NB4 (cell line): Measurements from ENCODE around the gene PMEPA1.
A peak's percentile ranks its signal among the peaks of the same experiment; 100 is the strongest.

ENCODE experiments used
- DNase-seq: peaks from one replicate; pipeline ENCODE4 v3.0.0; 2010; ENCODE audit warnings: low read depth
- H3K4me3 ChIP-seq: one replicate; pipeline ENCODE4 v1.5.1; 2011; ENCODE audit warnings: mild to moderate bottlenecking, low read depth, low read length, moderate library complexity
- MYC ChIP-seq: IDR thresholded peaks from 2 replicates; pipeline ENCODE4 v1.6.1; 2011; ENCODE audit warnings: low read depth, low read length
- POLR2A ChIP-seq: IDR thresholded peaks from 2 replicates; pipeline ENCODE4 v1.6.1; 2011; ENCODE audit warnings: mild to moderate bottlenecking; ENCODE audit not compliant: insufficient read length; ENCODE audit errors: extremely low read depth
- TF ChIP-seq, protein P1 (sequence below): IDR thresholded peaks from one replicate; pipeline ENCODE4 v1.5.1; 2012; ENCODE audit warnings: low read depth, low read length
- TF ChIP-seq, protein P2 (sequence below): IDR thresholded peaks from 2 replicates; pipeline ENCODE4 v1.6.1; 2011; ENCODE audit warnings: low read depth, low read length

Gene PMEPA1

DNA sequence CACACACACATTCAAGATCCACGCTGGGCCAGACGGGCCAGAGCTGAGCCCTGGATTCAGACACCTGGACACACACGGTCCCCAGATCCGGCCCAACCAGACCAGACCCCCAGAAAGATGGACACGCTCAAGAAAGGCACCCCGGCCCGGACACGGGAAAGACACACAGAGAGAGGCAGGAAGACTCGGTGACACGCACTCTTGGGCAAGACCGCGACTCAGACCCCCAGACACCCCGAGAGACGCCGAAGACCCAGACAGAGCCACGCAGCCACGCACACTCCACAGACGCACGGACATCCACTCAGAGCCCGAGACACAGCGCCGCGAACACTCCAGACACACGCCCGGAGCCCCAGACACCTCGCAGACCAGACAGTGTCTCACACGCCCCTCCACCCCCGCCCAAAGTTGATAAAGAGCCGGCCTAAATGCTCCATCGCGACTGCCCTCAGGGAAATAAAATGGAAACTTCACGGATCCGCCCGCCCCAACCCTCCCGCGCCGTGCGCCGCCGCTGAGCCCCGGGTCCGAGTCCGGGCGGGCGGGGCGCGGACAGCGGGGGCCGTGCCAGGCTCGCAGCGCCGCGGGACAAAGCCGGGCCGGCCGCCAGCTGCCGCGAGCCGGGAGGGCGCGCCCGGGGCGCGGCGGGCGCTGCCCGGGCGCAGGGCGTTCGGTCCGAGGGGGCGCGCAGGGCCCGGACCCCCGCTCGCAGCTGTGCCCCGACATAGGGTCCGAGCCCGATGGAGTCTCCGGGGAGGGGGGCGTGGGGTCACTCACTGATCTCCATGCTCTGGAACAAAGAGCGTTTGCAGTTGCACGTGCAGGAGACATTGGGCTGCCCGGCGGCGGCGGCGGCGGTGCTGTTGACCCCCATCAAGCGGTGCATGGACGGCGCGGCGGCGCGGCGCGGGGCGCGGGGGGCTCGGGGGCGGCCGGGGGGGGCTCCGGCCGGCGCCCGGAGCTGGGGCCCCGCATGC, 831 bp downstream of the PMEPA1 start:
- DNase-seq, result no peak
- H3K4me3 ChIP-seq, result no peak overlapping the region
- no peak for TF ChIP-seq POLR2A
- TF ChIP-seq, protein P1, sequence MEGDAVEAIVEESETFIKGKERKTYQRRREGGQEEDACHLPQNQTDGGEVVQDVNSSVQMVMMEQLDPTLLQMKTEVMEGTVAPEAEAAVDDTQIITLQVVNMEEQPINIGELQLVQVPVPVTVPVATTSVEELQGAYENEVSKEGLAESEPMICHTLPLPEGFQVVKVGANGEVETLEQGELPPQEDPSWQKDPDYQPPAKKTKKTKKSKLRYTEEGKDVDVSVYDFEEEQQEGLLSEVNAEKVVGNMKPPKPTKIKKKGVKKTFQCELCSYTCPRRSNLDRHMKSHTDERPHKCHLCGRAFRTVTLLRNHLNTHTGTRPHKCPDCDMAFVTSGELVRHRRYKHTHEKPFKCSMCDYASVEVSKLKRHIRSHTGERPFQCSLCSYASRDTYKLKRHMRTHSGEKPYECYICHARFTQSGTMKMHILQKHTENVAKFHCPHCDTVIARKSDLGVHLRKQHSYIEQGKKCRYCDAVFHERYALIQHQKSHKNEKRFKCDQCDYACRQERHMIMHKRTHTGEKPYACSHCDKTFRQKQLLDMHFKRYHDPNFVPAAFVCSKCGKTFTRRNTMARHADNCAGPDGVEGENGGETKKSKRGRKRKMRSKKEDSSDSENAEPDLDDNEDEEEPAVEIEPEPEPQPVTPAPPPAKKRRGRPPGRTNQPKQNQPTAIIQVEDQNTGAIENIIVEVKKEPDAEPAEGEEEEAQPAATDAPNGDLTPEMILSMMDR, result no peak
- TF ChIP-seq MYC, result no peak
- TF ChIP-seq, protein P2, sequence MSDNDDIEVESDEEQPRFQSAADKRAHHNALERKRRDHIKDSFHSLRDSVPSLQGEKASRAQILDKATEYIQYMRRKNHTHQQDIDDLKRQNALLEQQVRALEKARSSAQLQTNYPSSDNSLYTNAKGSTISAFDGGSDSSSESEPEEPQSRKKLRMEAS, result no peak

DNA sequence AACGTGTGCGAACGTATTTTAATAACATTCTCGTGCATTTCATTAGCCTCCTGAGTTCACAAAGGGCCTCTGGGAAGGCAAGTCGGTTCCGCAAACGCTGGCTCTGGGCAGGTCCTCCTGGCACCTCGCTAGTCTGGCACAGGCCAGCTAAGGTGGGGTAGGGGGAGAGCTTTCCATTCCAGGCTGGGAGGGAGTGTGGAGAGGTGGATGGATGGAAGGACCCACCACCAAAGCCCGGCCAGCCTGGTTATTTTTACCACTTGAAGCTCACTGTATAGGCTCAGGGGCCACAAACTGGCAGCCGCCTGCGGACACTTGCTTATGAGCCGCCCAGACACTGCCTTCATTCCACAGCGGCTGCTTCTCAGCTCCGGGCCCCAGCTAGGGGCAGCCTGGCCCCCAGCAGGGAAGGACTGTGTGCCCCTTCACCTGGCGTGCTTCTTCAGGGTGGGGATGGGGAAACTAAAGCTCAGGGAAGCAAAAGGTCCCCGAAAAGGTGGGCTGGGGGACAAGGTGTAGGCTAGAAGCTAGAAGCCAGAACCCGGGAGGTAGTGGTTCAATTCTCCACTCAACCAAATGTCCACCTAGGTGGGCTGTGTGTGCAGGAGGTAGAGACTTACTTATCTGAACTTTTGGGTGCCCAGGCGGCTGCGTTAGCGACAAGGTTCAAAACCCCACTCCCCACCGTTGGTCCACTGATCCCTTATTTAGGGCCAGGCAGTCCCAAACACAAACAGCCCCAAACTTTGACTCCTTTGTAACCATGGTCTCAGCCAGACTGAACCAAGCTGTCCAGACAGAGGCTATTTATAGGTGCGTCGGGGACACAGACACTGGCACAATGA, 1.7 kb downstream of the PMEPA1 start:
- DNase-seq, result no peak
- TF ChIP-seq, protein P2, result no peak
- TF ChIP-seq POLR2A (no peak), MYC (no peak)
- TF ChIP-seq, protein P1, result no peak
- H3K4me3 ChIP-seq, result no peak overlapping the region

DNA sequence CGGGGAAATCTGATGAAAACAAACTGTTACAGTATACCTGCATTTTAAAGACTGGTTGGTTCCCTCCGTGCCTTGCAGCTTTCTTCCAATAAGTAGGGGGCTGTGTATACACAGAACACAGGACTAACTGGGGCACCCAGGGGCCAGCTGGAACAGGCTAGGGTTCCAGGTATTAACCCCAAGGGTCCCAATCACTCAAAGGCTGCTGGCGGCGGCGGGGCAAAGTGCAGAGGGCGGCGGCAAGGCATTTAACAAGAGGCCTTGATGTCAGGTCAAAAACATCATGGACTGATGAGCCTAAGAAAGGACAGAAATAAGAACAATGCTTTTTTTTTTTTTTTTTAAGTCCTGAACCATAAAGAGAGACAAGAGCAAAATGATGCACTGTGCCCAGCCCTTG, 2.5 kb downstream of the PMEPA1 start:
- DNase-seq, result no peak
- TF ChIP-seq, protein P1, result no peak
- TF ChIP-seq, protein P2, result no peak
- TF ChIP-seq POLR2A, result no peak
- no peak overlapping the region for H3K4me3 ChIP-seq

DNA sequence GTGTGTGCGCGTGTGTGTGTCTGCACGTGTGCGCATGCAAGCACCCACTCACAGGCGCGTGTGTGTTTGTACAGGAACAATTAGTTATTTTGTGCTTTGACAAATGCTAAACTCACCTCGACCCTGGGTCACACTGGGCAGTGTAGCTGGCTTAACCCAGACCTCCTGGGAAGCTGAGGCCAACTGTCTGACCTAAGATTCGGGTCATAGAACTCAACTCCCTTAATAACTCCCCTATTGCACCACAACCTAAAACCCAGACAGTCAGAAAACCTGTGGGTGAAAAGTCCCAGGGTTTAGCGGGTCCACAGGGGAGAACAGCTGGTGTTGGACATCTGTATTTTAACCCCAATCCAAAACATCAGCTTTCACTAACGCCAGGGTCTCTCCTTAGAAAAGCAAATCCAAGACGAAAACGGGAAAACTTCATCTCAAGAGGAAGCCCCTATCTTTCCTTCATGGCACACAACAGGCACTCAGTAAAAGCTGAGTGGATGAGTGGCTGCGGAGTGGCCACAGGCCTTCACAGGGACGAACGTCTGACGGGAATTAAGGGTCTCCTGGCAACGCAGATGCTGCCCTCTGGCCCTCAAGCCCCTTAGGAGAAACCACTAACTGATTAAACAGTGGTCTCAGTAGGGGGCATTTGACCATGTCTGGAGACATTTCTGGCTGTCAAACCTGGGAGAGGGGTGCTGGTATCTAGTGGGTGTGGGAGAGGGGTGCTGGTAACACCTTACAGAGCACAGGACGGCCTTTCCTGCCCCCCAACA, 4.5 kb downstream of the PMEPA1 start:
- H3K4me3 ChIP-seq, result no peak overlapping the region
- TF ChIP-seq, protein P1, result no peak
- no peak for TF ChIP-seq POLR2A
- TF ChIP-seq, protein P2, result no peak
- no peak for DNase-seq

DNA sequence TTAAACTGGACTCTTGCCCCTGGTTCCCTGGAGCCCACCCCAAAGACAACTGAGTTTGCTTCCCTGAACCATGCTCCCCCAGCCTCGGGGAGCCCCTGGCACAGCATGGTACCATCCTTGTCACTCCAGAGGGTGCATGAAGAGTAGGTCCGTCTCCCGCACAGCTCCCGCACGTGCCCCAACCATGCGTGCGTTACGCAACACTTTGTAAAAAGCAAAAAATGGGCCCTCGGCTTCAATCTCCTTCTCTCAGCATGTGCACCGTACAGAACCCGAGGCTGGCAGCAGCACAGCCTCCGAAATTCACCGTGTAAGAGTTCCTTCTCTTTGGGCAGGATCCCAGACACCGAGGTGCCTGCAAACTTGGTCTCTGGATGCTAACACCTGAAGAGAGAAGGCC, 5.6 kb downstream of the PMEPA1 start:
- no peak overlapping the region for H3K4me3 ChIP-seq
- TF ChIP-seq, protein P2, result 0 out of 2 replicates have a peak, but pooled peaks have one; percentile 46
- no peak for TF ChIP-seq MYC
- no peak for DNase-seq
